H1 (cell line): ENCODE results near the gene DGKI. TPM values are rescaled to one million over a fixed set of nuclear protein-coding genes. Genes with fewer than 3 reads are reported as not detected.

Experiments
- SP1 ChIP-seq: IDR thresholded peaks from 2 replicates; pipeline ENCODE4 v1.6.1; 2011; ENCODE audit warnings: low read depth, low read length
- polyA plus RNA-seq, 7 experiments: library from polyadenylated mRNA; depleted of rRNA in 3 of 7; stranded (reverse) in 5 of 7; unstranded in 2 of 7; fragments of >200 nt in 5 of 7; fragments of 200-250 nt in 2 of 7; gene quantifications; 1 replicate in 5 of 7; 2 replicates in 1 of 7; 4 replicates in 1 of 7; pipeline versions ENCODE4 v1.2.1 to v1.2.3, GENCODE V29; 2011 to 2013; ENCODE audit warnings: missing spikeins in 2 of 7, mixed read lengths in 2 of 7
- total RNA-seq: library from RNA; stranded (reverse); fragmentation: NEBNext Ultra II Directional; extraction: Animal tissue kit (Norgen Biotek cat#: 25700); gene quantifications from 2 replicates; pipeline ENCODE4 v1.2.1, GENCODE V29; 2021

Gene DGKI
- total and polyA plus RNA-seq, 2 of the 8 experiments (the other 6 are each of a cell fraction or from before 2014, with no cell fraction given), result 0.20 to 0.71 TPM

GRCh38 chr7:137743021-137743420 is 103.8 kb downstream of the DGKI start (continued):
- no peak for TF ChIP-seq SP1
- TF ChIP-seq, all 59 proteins: peak for 0
